Endothelial cell of umbilical vein (primary cell): ENCODE data around the gene AKAP6. TPM values are rescaled to one million over a fixed set of nuclear protein-coding genes. Genes with fewer than 3 reads are reported as not detected.

Source experiments
- BruUV-seq: library from RNA; stranded (reverse); fragments of 400-500 nt; replicated peaks from 2 replicates; lab custom pipeline; 2021; lab: Mats Ljungman, UMichigan
- CTCF ChIA-PET: fragments of 300-600, 350-600 bp; sonication (Branson Sonifier 250); formaldehyde crosslinking; loops from one replicate; lab custom pipeline; 2021; ENCODE audit warnings: antibody characterized with exemption, inconsistent platforms; lab: Charles Lee
- POLR2A ChIA-PET: fragments of 300-600, 350-600 bp; sonication (Branson Sonifier 250); formaldehyde crosslinking; loops from one replicate; lab custom pipeline; 2021; ENCODE audit warnings: antibody characterized with exemption, inconsistent platforms; lab: Charles Lee
- DNase-seq: peaks from one replicate; pipeline ENCODE4 v3.0.0-alpha.2; 2011; ENCODE audit warnings: low read depth, low spot score
- FAIRE-seq: peaks from 2 replicates; lab custom pipeline; 2011; peaks lifted over from hg19 to GRCh38; lab: Jason Lieb, UNC
- H2AFZ ChIP-seq: 2 replicates; pipeline ENCODE4 v1.6.0; 2012; ENCODE audit warnings: low read depth, low read length, control low read depth, inconsistent platforms
- H3K27ac ChIP-seq: 2 replicates; pipeline ENCODE4 v1.5.1; 2011; ENCODE audit warnings: low read depth, mild to moderate bottlenecking, control low read depth, low read length, moderate library complexity; ENCODE audit not compliant: insufficient read depth
- H3K27me3 ChIP-seq, 2 experiments: 2 replicates each; pipeline versions ENCODE4 v1.6.0 to v1.6.1; 2011; ENCODE audit warnings: low read length in 2 of 2, mixed read lengths in 1 of 2; ENCODE audit not compliant: control insufficient read depth in 2 of 2, insufficient read depth in 2 of 2
- H3K36me3 ChIP-seq, 2 experiments: 2 replicates in 1 of 2; 3 replicates in 1 of 2; pipeline ENCODE4 v1.5.1; 2011; ENCODE audit warnings: low read length in 2 of 2, mild to moderate bottlenecking in 1 of 2, moderate library complexity in 1 of 2; ENCODE audit not compliant: control insufficient read depth in 2 of 2, insufficient read depth in 2 of 2; ENCODE audit errors: extremely low read depth in 1 of 2
- H3K4me1 ChIP-seq: 3 replicates; pipeline ENCODE4 v1.5.1; 2011; ENCODE audit warnings: mild to moderate bottlenecking, low read length; ENCODE audit not compliant: control insufficient read depth, insufficient read depth; ENCODE audit errors: extremely low read depth
- H3K4me2 ChIP-seq: 2 replicates; pipeline ENCODE4 v1.6.1; 2011; ENCODE audit warnings: low read length, control low read depth, mixed read lengths; ENCODE audit not compliant: insufficient read depth
- H3K4me3 ChIP-seq, 3 experiments: fragments of 200-600 bp in 1 of 3; sonication (generic), shearing (Covaris generic) in 1 of 3; replicated peaks in 1 of 3; 2 replicates each; pipeline ENCODE4 v1.5.1; 2011 to 2016; ENCODE audit warnings: control low read depth in 3 of 3, low read length in 3 of 3, mild to moderate bottlenecking in 2 of 3, inconsistent platforms in 1 of 3, low read depth in 1 of 3, moderate library complexity in 1 of 3; ENCODE audit not compliant: insufficient read depth in 1 of 3
- H3K79me2 ChIP-seq: 2 replicates; pipeline ENCODE4 v1.6.0; 2012; ENCODE audit warnings: low read length, inconsistent platforms; ENCODE audit not compliant: control insufficient read depth, insufficient read depth
- H3K9ac ChIP-seq: replicated peaks from 2 replicates; pipeline ENCODE3; 2011; ENCODE audit warnings: low read length, control low read depth; ENCODE audit not compliant: insufficient read depth; ENCODE audit errors: extremely low read depth
- H3K9me1 ChIP-seq: replicated peaks from 3 replicates; pipeline ENCODE4 v1.6.0; 2011; ENCODE audit warnings: mild to moderate bottlenecking, low read length; ENCODE audit not compliant: control insufficient read depth, insufficient read depth; ENCODE audit errors: extremely low read depth
- H3K9me3 ChIP-seq: replicated peaks from 2 replicates; pipeline ENCODE4 v1.5.1; 2012; ENCODE audit warnings: low read length, inconsistent platforms; ENCODE audit not compliant: control insufficient read depth, insufficient read depth
- H4K20me1 ChIP-seq: replicated peaks from 2 replicates; pipeline ENCODE3; 2011; ENCODE audit warnings: mild to moderate bottlenecking, low read length; ENCODE audit not compliant: control insufficient read depth, insufficient read depth; ENCODE audit errors: extremely low read depth
- CTCF ChIP-seq, 2 donors: IDR thresholded peaks; 1 replicate in 1 of 2; 2 replicates in 1 of 2; pipeline ENCODE4 v1.5.1; 2011; ENCODE audit warnings: low read length in 2 of 2, mild to moderate bottlenecking in 2 of 2, moderate library complexity in 2 of 2, control low read depth in 1 of 2, inconsistent platforms in 1 of 2, low read depth in 1 of 2; ENCODE audit not compliant: insufficient read depth in 1 of 2; ENCODE audit errors: extremely low read depth in 1 of 2
- EZH2 ChIP-seq: IDR thresholded peaks from 2 replicates; pipeline ENCODE4 v1.6.1; 2012; ENCODE audit warnings: borderline replicate concordance, low read depth, mild to moderate bottlenecking, moderate library complexity, low read length, inconsistent platforms; ENCODE audit not compliant: severe bottlenecking
- GATA2 ChIP-seq: IDR thresholded peaks from 2 replicates; pipeline ENCODE4 v1.7.0; 2011; ENCODE audit warnings: low read depth, mild to moderate bottlenecking, moderate library complexity, mixed read lengths, low read length; ENCODE audit not compliant: insufficient read length, insufficient read depth
- JUN ChIP-seq: IDR thresholded peaks from 2 replicates; pipeline ENCODE4 v1.6.1; 2011; ENCODE audit warnings: borderline replicate concordance, low read depth; ENCODE audit not compliant: insufficient read length, insufficient read depth
- MAX ChIP-seq: IDR thresholded peaks from 2 replicates; pipeline ENCODE4 v1.6.1; 2011; ENCODE audit not compliant: insufficient read depth, insufficient read length
- MYC ChIP-seq: IDR thresholded peaks from one replicate; pipeline ENCODE4 v1.6.1; 2011; ENCODE audit warnings: mild to moderate bottlenecking, low read depth, low read length
- POLR2A ChIP-seq: IDR thresholded peaks from 2 replicates; pipeline ENCODE4 v1.6.1; 2012; ENCODE audit warnings: low read depth, mild to moderate bottlenecking, control low read depth, low read length
- POLR2AphosphoS5 ChIP-seq: IDR thresholded peaks from 2 replicates; pipeline ENCODE4 v1.6.1; 2012; ENCODE audit warnings: low read depth, mild to moderate bottlenecking, control low read depth, low read length, moderate library complexity; ENCODE audit not compliant: insufficient read depth
- dilution Hi-C: fragments of 300-500 bp; cut with MboI; formaldehyde crosslinking; loops from one replicate; pipeline ENCODE4 v1.15.0; 2019; ENCODE audit warnings: low sequenced_read_pairs; ENCODE audit not compliant: extremely low pct_ligation_motif_present
- intact Hi-C: fragments of 100-400 bp; cut with micrococcal nuclease; formaldehyde crosslinking; loops from one replicate; pipeline ENCODE4 v1.10.0; 2022
- polyA plus RNA-seq, 4 experiments: library from polyadenylated mRNA; depleted of rRNA in 3 of 4; stranded (reverse) in 3 of 4; unstranded in 1 of 4; fragments of >200 nt; gene quantifications; 2 replicates each; pipeline versions ENCODE4 v1.2.1 to v1.2.3, GENCODE V29; 2011 to 2012; ENCODE audit warnings: missing spikeins in 1 of 4
- total RNA-seq: library from RNA; stranded (reverse); gene quantifications from 2 replicates; pipeline ENCODE4 v1.2.3, GENCODE V29; 2021

The AKAP6 gene
- total and polyA plus RNA-seq, 2 donors (not counting 3 experiments of a cell fraction or from before 2014, with no cell fraction given): 0.03 to 0.49 TPM

GRCh38 chr14:32421781-32422180 lies 92.7 kb downstream of the AKAP6 start:
- dilution Hi-C loops (no loop called here), intact Hi-C loops (no loop called here)
- Histone ChIP-seq H3K4me2 (no peak overlapping the region), H3K9me1 (no peaks in the 10 kb centered on the region), H4K20me1 (no peaks in the 10 kb centered on the region), H3K36me3 (no peaks in the 10 kb centered on the region), H3K27ac (no peak overlapping the region), H3K4me3 (no peak overlapping the region), H3K9me3 (no peaks in the 10 kb centered on the region), H3K79me2 (no peaks in the 10 kb centered on the region), H3K9ac (no peak overlapping the region), H3K4me1 (peaks cover 26% of the 10 kb centered on the region), H2AFZ (no peak overlapping the region), H3K27me3 (no peaks in the 10 kb centered on the region)
- no peak for TF ChIP-seq CTCF (IDR thresholded peaks at IDR 0.05; ENCODE audit: extremely low read depth in 1 of 2, insufficient read depth in 1 of 2, low read depth in 1 of 2, low read length in 2 of 2)
- no peak for TF ChIP-seq POLR2A
- TF ChIP-seq POLR2AphosphoS5: no peak
- no peak for TF ChIP-seq MYC
- TF ChIP-seq JUN: no peak
- TF ChIP-seq GATA2: no peak
- no peak for TF ChIP-seq EZH2
- no peak for TF ChIP-seq MAX
- BruUV-seq: no TSS peak
- no peak for FAIRE-seq
- no peak for DNase-seq
- CTCF ChIA-PET: interaction anchor here (0.9 to 1.2 kb wide), 2 partner anchors 167 to 344 kb away, joined by 3 read pairs; no protein-coding TSS in a partner anchor
- POLR2A ChIA-PET: no interaction called here
